Measurements from ENCODE around the gene PDE12. TPM values are rescaled to one million over a fixed set of nuclear protein-coding genes. Genes with fewer than 3 reads are reported as not detected.
"Not testable (repeated sequence)": the region's sequence is repeated elsewhere in the genome, so short reads cannot be mapped to it uniquely, and the experiment has no call there.

PDE12 gene
- total RNA-seq, 2 donors from 2014 or later: 29.5 to 30.0 TPM

GRCh38 chr3:57597127-57597923, 41.3 kb downstream of the PDE12 start, which contains the start of gene ARF4:
Gene ARF4 (minus strand): TSS chr3:57597344. CDS start chr3:57597140, 204 bp downstream.
- Mint-ChIP-seq H3K27ac (peak within 1 kb of the TSS; percentile 98 to 100), H3K9me3 (no peaks in the 10 kb centered on the region), H3K27me3 (no peaks in the 10 kb centered on the region), H3K36me3 (peaks cover 10% of the 10 kb centered on the region), H3K4me3 (peak within 1 kb of the TSS; percentile 95), H3K4me1 (ENCODE audit: low read depth in 2 of 2) (peaks cover 31 to 43% of the 10 kb centered on the region in 2 donors)
- DNase-seq (ENCODE audit: low spot score) (peak; percentile 100), ATAC-seq (peak; percentile 96 to 97)

GRCh38 chr3:57598765-57599360, 42.8 kb downstream of the PDE12 start:
- Mint-ChIP-seq H3K9me3 (no peaks in the 10 kb centered on the region), H3K27me3 (no peaks in the 10 kb centered on the region), H3K36me3 (peaks cover 10% of the 10 kb centered on the region), H3K4me1 (ENCODE audit: low read depth in 2 of 2) (peaks cover 23 to 30% of the 10 kb centered on the region in 2 donors), H3K27ac (peak overlapping the region; percentile 98 to 100), H3K4me3 (peak overlapping the region; percentile 95)
- DNase-seq (ENCODE audit: low spot score) (no peak), ATAC-seq (no peak)

DNA sequence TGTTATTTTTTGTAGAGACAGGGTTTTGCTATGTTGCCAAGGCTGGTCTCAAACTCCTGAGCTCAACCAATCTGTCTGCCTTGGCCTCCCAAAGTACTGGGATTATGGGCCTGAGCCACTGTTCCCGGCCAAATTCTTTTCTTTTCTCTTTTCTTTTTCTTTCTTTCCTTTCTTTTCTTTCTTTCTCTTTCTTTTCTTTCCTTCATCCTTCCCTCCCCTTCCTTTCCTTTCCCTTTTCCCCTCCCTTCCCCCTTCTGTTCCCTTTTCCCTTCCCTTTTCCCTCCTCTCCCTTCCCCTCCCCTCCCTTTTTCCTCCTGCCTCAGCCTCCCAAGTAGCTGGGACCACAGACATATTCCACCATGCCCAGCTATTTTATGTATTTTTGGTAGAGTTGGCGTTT, 44.1 kb downstream of the PDE12 start:
- peak overlapping the region in 1 of 2 donors; percentile 98 for H3K27ac Mint-ChIP-seq
- no peaks in the 10 kb centered on the region for H3K9me3 Mint-ChIP-seq
- no peaks in the 10 kb centered on the region for H3K27me3 Mint-ChIP-seq
- peaks cover 13 to 20% of the 10 kb centered on the region in 2 donors for H3K4me1 Mint-ChIP-seq (ENCODE audit: low read depth in 2 of 2)
- peaks cover 9% of the 10 kb centered on the region for H3K36me3 Mint-ChIP-seq
- DNase-seq (ENCODE audit: low spot score) (no peak), ATAC-seq (no peak)
- H3K4me3 Mint-ChIP-seq: no peak overlapping the region

- no peak for DNase-seq (ENCODE audit: low spot score)
- H3K4me1 Mint-ChIP-seq (ENCODE audit: low read depth in 2 of 2): no peaks in the 10 kb centered on the region
- no peak overlapping the region for H3K27ac Mint-ChIP-seq
- H3K9me3 Mint-ChIP-seq: peaks cover 6% of the 10 kb centered on the region
- no peak for ATAC-seq
- peaks cover 33% of the 10 kb centered on the region for H3K36me3 Mint-ChIP-seq
- H3K4me3 Mint-ChIP-seq: no peak overlapping the region
- no peaks in the 10 kb centered on the region for H3K27me3 Mint-ChIP-seq
Measured at GRCh38 chr3:57604971-57605370, 48.9 kb downstream of the PDE12 start.

DNA sequence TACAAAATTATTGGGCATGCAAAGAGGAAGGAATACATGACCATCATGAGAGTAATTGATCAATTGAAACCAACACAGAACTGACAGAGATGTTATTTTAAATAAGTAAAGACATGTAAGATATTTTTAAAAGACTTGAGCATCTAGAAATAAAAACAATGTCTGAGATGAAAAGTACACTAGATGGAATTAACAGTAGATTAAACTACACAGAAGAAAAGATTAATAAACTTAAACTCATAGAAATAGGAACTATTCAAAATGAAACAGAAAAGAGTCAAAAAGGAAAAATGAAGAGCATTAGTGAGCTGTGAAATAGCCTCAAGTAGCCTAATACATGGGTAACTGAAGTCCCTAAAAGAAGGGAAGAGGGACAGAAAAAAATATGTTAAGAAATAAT, 49.6 kb downstream of the PDE12 start:
- peaks cover 6% of the 10 kb centered on the region for H3K9me3 Mint-ChIP-seq
- no peak overlapping the region for H3K4me3 Mint-ChIP-seq
- DNase-seq (ENCODE audit: low spot score) (no peak), ATAC-seq (no peak)
- peaks cover 40% of the 10 kb centered on the region for H3K36me3 Mint-ChIP-seq
- no peaks in the 10 kb centered on the region for H3K4me1 Mint-ChIP-seq (ENCODE audit: low read depth in 2 of 2)
- no peaks in the 10 kb centered on the region for H3K27me3 Mint-ChIP-seq
- no peak overlapping the region for H3K27ac Mint-ChIP-seq

DNA sequence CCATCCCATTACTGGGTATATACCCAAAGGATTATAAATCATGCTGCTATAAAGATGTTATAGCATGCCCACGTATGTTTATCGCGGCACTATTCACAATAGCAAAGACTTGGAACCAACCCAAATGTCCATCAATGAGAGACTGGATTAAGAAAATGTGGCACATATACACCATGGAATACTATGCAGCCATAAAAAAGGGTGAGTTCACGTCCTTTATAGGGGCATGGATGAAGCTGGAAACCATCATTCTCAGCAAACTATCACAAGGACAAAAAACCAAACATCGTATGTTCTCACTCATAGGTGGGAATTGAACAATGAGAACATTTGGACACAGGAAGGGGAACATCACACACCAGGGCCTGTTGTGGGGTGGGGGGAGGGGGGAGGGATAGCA, 55.8 kb downstream of the PDE12 start:
- H3K36me3 Mint-ChIP-seq: peaks cover 31% of the 10 kb centered on the region
- not testable (repeated sequence) for ATAC-seq; DNase-seq (ENCODE audit: low spot score); H3K27ac Mint-ChIP-seq; H3K9me3 Mint-ChIP-seq; H3K4me1 Mint-ChIP-seq (ENCODE audit: low read depth in 2 of 2); H3K27me3 Mint-ChIP-seq; H3K4me3 Mint-ChIP-seq

DNA sequence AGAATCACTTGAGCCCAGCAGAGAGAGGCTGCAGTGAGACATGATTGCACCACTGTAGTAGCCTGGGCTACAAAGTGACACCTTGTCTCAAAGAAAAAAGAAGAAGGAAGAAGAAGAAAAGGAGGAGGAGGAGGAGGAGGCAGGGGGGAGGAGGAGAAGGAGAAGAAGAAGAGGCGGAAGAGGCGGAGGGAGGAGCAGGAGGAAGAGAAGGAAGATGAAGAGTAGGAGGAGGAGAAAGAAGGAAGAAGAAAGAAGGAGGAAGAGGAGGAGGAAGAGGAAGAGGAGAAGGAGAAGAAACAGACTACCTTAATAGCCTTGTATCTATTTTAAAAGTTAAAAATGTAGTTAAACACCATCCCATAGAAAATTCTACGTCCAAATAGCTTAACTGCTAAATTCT, 60.2 kb downstream of the PDE12 start:
- H3K27me3 Mint-ChIP-seq: no peaks in the 10 kb centered on the region
- H3K4me1 Mint-ChIP-seq (ENCODE audit: low read depth in 2 of 2): peaks cover 0 to 6% of the 10 kb centered on the region in 2 donors
- H3K27ac Mint-ChIP-seq: peak overlapping the region in 1 of 2 donors; percentile 46
- peaks cover 3% of the 10 kb centered on the region for H3K36me3 Mint-ChIP-seq
- H3K9me3 Mint-ChIP-seq: no peaks in the 10 kb centered on the region
- DNase-seq (ENCODE audit: low spot score) (no peak), ATAC-seq (no peak)
- H3K4me3 Mint-ChIP-seq: no peak overlapping the region

Other genes with a start within 250 kb of the PDE12 start
- gene DNAH12, start 11.9 kb upstream of the PDE12 start, total RNA-seq: under 1 TPM; 0.05 to 0.33 TPM
- 100 to 1,000 TPM in 1 of 2 donors, 10 to 100 TPM in 1; 92.7 to 112 TPM for gene ARF4, start 41.1 kb downstream of the PDE12 start, total RNA-seq
- gene DENND6A, start 136.8 kb downstream of the PDE12 start, total RNA-seq: 10 to 100 TPM; 19.2 to 28.6 TPM
- 100 to 1,000 TPM in 1 of 2 donors, 10 to 100 TPM in 1; 57.3 to 103 TPM for gene SLMAP, start 200.0 kb downstream of the PDE12 start, total RNA-seq